Stimulated activated CD8-positive, alpha-beta memory T cell treated with anti-CD3 and anti-CD28 coated beads, Interleukin-15, amount 100 ng/mL, for 4 hours (primary cell): ENCODE measurements around the gene PHF19.
A peak's percentile ranks its signal among the peaks of the same experiment; 100 is the strongest.

Experiments used
- DNase-seq, 2 donors: peaks; one replicate each; pipeline ENCODE4 v3.0.0-alpha.2; 2020; ENCODE audit warnings: low read depth in 2 of 2

PHF19 gene

GRCh38 chr9:120876842-120877240 is at the start of gene PHF19:
TSS of gene PHF19 (minus strand) at chr9:120877188. CDS start at chr9:120874741, 2,447 bp downstream.
- DNase-seq = no peak

GRCh38 chr9:120926397-120926928 is 49.5 kb upstream of the PHF19 start, which contains the start of gene TRAF1:
TSS of gene TRAF1 (minus strand) at chr9:120926796. CDS start at chr9:120926075, 721 bp downstream.
- DNase-seq = no peak

DNA sequence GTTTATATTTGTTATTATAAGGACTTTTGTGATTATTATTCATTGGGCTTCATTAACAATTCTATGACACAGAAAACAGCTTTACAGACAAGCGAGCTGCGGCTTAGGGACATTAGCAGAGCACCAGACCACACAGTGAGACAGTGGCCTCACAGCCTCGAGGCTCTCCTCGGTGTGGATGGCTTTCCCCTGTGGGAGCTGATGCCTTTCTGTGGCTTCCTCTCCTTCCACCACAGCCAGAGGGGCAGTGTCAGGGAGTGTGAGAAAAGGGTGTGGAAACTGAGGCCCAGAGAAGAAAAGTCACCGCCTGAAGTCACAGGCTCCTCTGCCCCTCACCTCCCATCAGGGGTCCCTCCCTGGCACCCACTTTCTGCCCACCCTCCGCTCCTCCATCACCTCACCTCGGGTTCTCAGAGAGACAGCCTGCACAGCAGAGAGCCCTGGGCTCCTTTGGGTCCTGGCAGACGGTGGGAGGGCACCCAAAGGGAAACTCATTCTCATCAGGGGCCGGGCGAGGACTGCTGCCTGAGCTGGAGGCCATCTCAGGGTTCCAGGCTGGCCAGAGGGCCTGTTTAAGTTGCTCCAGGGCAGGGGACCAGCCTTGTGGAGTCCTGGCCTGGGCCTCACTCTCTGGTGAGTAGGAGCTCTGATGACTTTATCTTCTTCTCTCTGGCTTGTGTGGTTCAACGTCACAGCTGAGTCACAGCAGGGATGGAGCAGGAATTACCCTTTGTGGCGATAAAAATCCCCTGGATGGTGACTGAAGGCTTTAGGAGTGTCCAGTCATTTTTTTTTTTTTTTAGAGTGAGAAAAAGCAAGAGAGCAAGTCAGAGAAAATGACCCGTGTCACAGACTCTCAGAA is 48.8 kb upstream of the PHF19 start:
- peak; percentile 62 to 76 for DNase-seq

- DNase-seq = no peak
Observed at GRCh38 chr9:120924698-120925534, 47.9 kb upstream of the PHF19 start.

GRCh38 chr9:120923620-120924328 is 46.8 kb upstream of the PHF19 start:
- DNase-seq = no peak

- no peak for DNase-seq
Observed at GRCh38 chr9:120922404-120923195, 45.6 kb upstream of the PHF19 start.

- no peak for DNase-seq
Observed at GRCh38 chr9:120921661-120922181, 44.7 kb upstream of the PHF19 start.

DNA sequence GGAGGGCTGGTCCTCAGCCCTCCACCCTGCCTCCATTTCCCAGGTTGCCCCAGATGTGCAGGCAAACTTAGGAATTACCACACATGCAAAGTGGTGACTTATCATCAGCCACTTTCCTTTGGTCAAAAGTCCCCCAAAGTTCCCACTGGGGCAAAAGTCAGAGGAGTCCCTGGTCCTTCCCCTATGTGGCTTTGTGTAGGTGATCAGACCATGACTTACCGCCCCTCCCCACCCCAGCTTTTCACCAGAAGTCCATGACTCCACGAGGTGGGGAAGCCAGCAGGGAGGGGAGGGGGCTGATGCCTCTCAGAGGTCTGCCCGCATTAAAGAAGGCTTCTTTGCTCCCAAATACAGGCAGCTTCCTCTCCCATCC is 43.8 kb upstream of the PHF19 start:
- no peak for DNase-seq

DNA sequence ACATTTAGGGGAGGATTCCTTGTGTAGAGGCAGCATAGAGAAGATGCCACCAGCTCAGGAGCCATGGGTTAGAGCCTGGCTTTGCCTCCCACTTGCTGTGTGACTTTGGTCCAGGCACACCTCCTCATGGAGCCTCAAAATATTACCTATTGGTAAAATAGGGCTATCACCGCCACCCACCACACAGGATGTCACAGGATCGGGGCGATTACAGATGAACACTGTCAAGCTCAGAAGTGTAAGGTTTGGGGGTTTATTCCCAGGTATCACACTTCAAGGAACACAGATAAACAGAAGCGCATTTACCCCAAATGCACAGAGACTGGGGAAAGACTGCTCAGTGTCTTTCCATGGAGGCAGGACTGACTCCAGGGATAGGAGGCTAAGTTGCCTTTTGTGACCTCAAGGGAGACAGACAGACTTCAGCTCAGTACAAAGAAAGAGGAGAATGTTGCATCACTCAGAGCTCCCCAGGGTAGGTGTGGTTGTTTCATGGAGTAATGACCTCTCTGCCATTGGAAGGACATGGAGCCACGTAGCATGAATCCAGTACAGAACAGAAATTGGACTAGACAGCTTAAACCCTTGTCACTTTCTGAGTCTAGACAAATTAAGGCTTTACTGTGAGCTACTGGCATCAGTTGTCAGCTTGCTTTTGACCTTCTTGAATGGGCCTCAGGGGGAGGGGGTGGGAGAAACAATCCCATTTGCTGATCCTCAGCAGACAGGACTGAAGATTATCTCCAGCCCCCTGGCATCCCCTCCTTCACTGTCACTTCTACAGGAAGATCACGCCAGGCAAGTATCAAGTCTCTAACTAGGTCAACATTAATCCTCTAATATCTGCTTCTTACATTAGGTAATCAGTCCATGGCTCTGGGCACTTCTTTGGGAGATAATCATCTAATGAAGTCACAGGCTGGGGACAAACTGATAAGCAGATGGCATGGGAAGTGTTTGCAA is 43.1 kb upstream of the PHF19 start:
- no peak for DNase-seq

DNA sequence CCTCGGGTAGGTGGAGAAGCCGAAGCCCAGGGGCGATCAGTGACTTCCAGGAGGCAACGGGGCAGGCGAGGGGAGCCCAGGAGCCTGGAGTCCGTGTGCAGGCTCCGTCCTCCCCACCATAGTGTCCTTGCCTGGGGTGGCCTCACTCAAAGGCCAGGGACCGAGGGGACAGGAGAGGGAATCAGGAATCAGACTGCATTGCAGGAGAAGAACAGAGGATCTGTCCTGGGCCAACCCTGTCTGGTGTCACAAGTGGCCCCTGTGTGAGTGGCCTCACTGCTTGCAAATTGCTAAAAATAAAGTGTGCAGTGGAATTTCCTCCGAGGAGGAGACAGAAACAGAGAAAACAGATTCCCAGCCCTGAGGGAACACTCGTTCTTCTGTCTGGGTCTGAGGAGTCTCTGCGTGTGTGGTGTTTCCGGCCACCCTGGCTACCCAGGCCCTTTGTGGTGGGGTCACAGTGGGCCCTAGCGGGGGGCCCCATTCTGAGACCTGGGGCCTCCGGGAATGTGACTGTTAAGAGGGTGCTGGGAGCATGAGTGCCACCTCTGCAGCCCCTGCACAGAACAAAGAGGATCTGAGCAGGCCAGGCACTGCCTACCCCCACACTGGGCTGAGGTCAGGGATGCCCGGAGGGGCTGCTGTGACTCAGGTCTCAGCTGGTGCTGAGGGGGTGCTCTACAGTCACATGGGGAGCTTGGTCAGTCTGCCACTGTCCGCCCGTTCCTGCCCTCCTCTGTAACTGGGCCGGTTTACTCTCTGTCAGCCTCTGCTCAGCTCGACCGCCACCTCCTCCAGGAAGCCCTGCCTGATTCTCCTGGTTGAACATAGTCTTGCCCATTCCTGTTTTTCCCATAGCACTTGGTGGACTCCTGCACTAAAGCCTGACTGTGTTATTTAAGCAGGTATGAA is 42.2 kb upstream of the PHF19 start:
- no peak for DNase-seq

DNA sequence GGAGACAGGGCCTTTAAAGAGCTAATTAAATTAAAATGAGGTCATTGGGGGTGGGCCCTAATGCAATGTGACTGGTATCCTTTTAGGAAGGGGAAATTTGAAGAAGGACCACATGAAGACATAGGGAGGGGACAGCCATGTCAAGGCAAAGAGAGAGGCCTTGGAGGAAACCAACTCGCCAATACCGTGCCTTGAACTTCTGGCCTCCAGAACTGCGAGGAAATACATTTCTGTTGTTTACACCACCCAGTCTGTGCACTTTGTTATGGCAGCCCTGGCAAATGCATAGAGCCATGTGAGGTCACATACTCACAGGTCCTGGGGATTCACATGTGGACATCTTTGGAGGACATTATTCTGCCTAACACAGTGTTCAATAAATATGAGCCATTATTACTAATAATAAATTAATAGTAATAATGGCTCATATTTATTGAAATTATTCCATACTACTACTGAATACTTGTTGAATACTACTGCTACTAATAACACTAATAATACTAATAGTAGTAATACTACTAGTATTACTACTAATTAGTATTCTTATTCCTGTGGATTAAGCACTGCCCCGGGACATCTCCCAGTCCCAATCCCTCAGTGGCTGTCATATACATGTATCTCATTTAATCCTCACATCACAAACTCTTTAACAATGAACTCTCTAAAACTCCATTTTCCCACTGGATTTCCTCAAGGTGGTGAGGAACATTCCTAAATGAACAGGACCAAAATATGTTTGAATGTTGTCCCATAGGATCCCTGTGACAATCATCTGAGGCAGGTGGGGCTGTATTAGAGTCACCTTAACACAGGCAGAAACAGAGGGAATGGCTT is 41.2 kb upstream of the PHF19 start:
- DNase-seq = no peak

DNA sequence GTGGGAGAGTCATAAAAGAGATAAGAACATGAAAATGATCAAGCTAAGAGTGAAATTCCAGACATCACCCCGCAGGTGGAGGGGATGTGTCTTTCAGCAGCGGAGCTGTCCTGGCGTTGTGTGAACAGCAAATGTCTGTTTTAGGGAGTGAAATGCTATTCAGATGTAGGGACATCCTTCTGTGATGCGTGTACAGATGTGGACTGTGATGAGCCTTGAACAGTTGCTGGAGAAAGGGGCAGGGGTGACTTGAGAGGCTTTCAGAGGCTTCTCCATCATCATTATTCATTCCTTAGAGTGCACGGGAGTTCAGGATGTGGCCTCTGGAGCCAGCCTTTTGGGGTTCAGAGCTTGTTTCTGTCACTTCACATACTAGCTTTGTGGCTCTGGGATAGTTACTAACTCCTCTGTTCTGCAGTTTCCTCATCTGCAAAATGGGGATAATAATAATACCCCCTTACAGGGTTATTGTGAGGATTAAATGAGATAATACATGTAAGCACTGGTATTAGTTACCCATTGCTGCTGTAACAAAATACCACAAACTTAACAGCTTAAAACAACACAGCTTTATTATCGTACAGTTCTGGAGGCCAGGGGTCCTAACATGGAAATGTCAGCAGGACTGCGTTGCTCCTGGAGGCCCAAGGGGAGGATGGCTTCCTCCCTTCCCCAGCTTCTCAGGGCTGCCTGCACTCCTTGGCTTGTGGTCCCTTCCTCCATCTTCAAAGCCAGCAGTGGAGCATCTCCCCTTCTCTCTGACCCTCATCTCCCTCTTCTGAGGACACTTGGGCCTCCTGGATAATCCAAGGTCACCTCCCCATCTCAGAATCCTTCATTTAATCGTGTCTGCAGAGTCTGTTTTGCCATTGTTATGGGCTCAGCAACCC is 40.2 kb upstream of the PHF19 start:
- no peak for DNase-seq

- no peak for DNase-seq
Observed at GRCh38 chr9:120916588-120916987, 39.6 kb upstream of the PHF19 start.

DNA sequence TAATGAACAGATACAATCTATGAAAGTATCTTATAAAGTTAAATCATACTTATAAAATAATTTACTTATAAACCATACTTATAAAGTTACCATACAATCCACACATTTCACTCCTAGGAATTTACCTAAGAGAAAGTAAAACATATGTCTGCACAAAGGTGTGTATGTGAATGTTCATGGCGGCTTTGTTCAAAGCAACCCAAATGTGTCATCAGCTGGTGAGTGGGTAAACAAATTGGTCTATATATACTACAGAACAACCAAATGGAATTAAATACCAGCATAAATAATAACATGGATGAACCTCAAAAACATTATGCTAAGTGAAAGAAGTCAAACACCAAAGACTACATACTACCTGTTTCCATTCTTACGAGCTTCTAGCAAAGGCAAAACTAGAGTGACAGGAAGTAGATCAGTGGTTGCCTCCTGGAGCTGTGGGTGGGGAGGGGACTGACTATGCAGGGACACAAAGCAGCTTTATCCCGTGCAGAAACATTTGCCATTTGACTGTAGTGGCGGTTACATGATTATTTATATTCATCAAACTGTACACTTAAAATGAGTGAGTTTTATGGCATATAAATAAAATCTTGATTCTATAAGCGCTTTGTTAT is 39.0 kb upstream of the PHF19 start:
- DNase-seq = no peak

DNA sequence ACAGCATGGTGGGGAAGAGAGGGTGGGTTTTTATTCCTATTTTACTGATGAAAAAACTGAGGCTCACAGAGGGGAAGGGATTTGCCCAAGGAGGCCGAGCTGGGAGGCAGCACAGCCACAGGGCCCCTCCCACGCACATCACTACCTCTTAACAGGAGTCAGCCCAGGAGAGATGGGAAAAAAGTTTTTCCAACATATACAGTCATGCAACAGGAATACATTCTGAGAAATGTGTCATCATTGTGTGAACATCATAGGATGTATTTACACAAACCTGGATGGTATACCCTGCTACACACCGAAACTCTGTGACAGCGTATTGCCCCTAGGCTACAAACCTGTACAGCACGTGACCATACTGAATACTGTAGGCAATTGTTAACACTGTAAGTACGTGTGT is 38.0 kb upstream of the PHF19 start:
- DNase-seq = no peak

- no peak for DNase-seq
Observed at GRCh38 chr9:120914396-120914795, 37.4 kb upstream of the PHF19 start.
